IPS-18a (cell line): ENCODE results near the gene CDC42EP4.

Source experiments
- H3K27ac ChIP-seq: one replicate; pipeline ENCODE4 v1.5.1; 2013; ENCODE audit warnings: low read length
- H3K27me3 ChIP-seq: one replicate; pipeline ENCODE4 v1.6.1; 2013; ENCODE audit warnings: mild to moderate bottlenecking, low read length; ENCODE audit not compliant: control insufficient read depth, insufficient read depth
- H3K36me3 ChIP-seq: one replicate; pipeline ENCODE4 v1.6.1; 2013; ENCODE audit warnings: low read depth, low read length; ENCODE audit not compliant: control insufficient read depth
- H3K4me1 ChIP-seq: one replicate; pipeline ENCODE4 v1.6.1; 2013; ENCODE audit warnings: low read depth, low read length; ENCODE audit not compliant: control insufficient read depth
- H3K4me3 ChIP-seq: one replicate; pipeline ENCODE4 v1.5.1; 2013; ENCODE audit warnings: low read length
- H3K9ac ChIP-seq: one replicate; pipeline ENCODE4 v1.6.1; 2013; ENCODE audit warnings: mild to moderate bottlenecking, low read length, moderate library complexity
- H3K9me3 ChIP-seq: one replicate; pipeline ENCODE4 v1.6.1; 2013; ENCODE audit warnings: low read depth, low read length; ENCODE audit not compliant: control insufficient read depth

The CDC42EP4 gene

GRCh38 chr17:73290399-73291259 is 21.2 kb downstream of the CDC42EP4 start:
- H3K9ac ChIP-seq = no peak overlapping the region
- no peak overlapping the region for H3K27ac ChIP-seq
- H3K9me3 ChIP-seq = no peaks in the 10 kb centered on the region
- no peaks in the 10 kb centered on the region for H3K27me3 ChIP-seq
- peaks cover 3% of the 10 kb centered on the region for H3K36me3 ChIP-seq
- H3K4me1 ChIP-seq = peaks cover 3% of the 10 kb centered on the region
- no peak overlapping the region for H3K4me3 ChIP-seq

GRCh38 chr17:73289549-73290254 is 22.1 kb downstream of the CDC42EP4 start:
- Histone ChIP-seq H3K4me3 (no peak overlapping the region), H3K27me3 (no peaks in the 10 kb centered on the region), H3K27ac (no peak overlapping the region), H3K36me3 (peaks cover 3% of the 10 kb centered on the region), H3K4me1 (peaks cover 3% of the 10 kb centered on the region), H3K9ac (no peak overlapping the region), H3K9me3 (no peaks in the 10 kb centered on the region)

DNA sequence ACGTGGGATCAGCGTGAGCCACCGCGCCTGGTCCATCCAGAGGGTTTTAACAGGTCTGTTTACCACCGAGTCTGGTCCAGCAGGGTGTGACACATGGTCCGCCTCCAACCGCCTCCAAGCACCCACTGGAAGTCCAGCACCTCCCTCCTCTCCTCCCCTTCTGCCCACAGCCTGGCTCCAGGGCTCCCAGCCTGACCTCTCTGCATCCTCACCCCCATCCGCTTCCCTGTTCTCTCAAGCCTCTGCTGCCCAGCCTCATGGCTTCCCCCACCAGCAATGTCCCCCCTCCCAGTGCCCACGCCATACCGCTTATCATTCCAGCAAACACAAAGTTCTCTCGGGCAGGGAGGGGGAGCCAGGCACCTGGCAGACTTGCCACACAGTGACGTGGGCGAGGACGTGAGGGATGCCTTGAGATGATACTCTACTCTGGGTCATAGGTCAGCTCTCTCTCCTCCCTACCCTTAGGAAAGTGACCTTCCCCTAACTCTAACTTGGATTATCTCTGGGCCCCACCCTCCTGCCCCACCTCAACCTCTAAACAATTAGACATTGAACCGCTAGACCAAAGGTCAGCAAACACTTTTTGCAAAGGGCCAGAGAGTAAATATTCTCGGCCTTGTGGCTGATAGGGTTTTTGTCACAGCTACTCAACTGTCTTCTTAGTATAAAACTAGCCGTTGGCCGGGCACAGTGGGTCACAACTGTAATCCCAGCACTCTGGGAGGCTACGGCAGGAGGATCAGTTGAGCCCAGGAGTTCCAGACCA is 23.1 kb downstream of the CDC42EP4 start:
- Histone ChIP-seq H3K9me3 (no peaks in the 10 kb centered on the region), H3K27me3 (no peaks in the 10 kb centered on the region), H3K27ac (no peak overlapping the region), H3K9ac (no peak overlapping the region), H3K4me3 (no peak overlapping the region), H3K36me3 (peaks cover 3% of the 10 kb centered on the region), H3K4me1 (peaks cover 10% of the 10 kb centered on the region)

DNA sequence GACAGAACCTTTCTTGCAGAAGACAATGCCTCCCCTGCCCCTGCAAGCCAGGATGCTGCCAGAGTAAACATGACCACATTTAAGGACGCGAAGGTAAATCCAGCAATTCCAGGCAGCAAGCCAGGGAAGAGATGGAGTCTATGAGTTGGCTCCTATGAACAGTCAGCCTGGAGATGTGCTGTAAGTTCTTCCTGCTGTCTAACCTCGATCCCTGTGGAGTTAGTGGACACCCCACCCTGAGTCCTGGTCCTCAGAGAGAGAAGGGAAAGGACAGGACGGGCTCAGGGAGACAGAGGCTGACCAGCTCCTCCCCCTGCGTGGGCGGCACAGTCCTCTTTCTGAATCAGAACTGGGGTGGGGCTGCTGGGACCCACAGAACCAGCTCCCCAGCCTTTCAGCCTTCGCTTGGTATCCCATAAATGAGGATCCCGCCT is 24.9 kb downstream of the CDC42EP4 start:
- no peaks in the 10 kb centered on the region for H3K9me3 ChIP-seq
- no peak overlapping the region for H3K27ac ChIP-seq
- peaks cover 14% of the 10 kb centered on the region for H3K4me1 ChIP-seq
- no peak overlapping the region for H3K4me3 ChIP-seq
- H3K9ac ChIP-seq = no peak overlapping the region
- H3K27me3 ChIP-seq = no peaks in the 10 kb centered on the region
- H3K36me3 ChIP-seq = peaks cover 3% of the 10 kb centered on the region

DNA sequence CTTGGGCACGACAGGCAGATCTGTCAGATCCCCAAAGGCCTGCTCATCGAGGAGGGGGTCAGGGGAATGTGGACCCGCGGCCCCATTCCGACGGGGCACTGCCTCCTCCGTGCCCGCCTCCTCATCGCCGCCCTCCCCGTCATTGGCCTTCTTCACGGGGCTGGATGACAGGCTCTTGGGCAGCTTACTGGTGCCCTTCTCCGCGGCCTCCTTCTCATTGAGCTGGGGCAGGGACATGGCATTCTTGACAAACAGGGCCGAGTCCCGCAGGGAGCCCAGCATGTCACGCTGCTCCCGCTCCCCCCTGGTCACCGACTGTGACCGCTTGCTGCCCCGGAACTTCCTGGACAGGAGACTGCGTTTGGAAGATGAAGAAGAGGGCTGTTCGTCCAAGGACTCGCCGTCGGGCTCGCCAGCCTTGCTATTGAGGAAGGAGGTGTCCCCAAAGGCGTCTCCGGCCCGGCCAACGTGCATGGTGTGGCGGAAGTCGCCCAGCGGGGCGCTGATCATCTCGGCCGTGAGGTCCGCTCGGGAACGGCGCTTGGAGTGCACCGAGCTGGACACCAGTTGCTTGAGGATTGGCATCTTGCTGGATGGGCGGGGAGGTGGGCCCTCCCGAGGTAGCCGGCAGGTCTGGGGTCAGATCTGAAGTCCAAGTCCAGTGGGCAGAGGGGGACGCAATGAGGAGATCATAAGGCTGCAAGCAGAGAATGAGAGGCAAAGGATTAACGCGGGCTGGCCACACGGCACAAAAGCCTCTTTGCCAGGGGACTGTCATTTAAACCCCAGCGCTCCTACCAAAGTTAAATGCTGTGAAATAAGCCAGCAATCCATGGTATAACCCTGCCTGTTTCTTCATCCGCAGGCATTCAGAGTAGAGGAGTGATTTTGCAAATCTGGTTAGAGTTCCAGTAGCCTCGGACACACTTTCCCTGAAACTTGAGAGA is 25.6 kb downstream of the CDC42EP4 start:
- no peaks in the 10 kb centered on the region for H3K9me3 ChIP-seq
- no peak overlapping the region for H3K9ac ChIP-seq
- no peak overlapping the region for H3K27ac ChIP-seq
- H3K27me3 ChIP-seq = no peaks in the 10 kb centered on the region
- peaks cover 3% of the 10 kb centered on the region for H3K36me3 ChIP-seq
- H3K4me1 ChIP-seq = peaks cover 11% of the 10 kb centered on the region
- H3K4me3 ChIP-seq = no peak overlapping the region

GRCh38 chr17:73285603-73285908 is 26.2 kb downstream of the CDC42EP4 start:
- Histone ChIP-seq H3K9me3 (no peaks in the 10 kb centered on the region), H3K9ac (no peak overlapping the region), H3K27ac (no peak overlapping the region), H3K36me3 (peaks cover 3% of the 10 kb centered on the region), H3K4me1 (peaks cover 11% of the 10 kb centered on the region), H3K4me3 (no peak overlapping the region), H3K27me3 (no peaks in the 10 kb centered on the region)

GRCh38 chr17:73284906-73285602 is 26.7 kb downstream of the CDC42EP4 start:
- Histone ChIP-seq H3K27ac (no peak overlapping the region), H3K9me3 (no peaks in the 10 kb centered on the region)

DNA sequence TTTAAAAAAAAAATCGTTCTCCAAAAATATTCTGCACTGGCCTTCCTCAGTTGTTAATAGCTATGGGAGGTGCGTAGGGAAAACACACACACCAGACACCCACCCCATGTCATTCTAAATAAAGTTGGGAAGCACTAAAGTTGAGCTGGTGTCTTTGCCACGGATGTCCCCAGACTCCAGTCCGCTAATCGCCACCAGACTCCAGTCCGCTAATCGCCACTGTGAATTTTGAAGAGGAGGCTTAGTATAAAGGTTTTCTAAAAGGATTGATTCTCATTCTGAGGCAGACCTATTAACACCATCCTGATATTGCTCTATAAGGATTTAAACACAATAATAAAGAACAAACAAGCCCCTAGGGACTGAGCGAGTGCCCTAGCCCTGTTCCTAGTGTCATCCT is 27.4 kb downstream of the CDC42EP4 start:
- Histone ChIP-seq H3K4me3 (no peak overlapping the region), H3K9me3 (no peaks in the 10 kb centered on the region), H3K27ac (no peak overlapping the region), H3K4me1 (peaks cover 11% of the 10 kb centered on the region), H3K36me3 (peaks cover 3% of the 10 kb centered on the region), H3K27me3 (no peaks in the 10 kb centered on the region), H3K9ac (no peak overlapping the region)

More at GRCh38 chr17:73284906-73285602, 26.7 kb downstream of the CDC42EP4 start:
- H3K4me1 ChIP-seq = peaks cover 11% of the 10 kb centered on the region
- H3K27me3 ChIP-seq = no peaks in the 10 kb centered on the region
- no peak overlapping the region for H3K4me3 ChIP-seq
- H3K9ac ChIP-seq = no peak overlapping the region
- H3K36me3 ChIP-seq = peaks cover 3% of the 10 kb centered on the region

DNA sequence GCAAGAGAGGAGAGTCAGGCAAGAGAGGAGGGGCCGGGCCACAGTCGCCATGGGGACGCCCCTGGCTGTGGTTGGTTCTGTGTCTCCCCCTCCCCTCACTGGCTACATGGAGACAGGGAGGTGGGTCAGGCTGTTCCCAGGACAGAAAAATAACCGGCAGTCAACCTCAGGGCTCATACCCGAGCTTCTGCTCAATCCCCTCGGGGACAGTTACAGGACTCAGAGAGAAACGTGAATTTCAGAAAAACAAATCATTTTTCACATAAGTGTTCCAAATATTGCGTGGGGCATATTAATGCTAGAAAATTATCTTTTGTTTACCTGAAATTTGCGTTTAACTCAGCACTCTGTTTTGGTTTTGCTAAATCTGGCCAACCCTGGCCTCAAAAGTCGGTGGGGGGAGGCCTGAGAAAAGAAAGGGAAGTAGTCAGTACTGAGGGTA is 27.9 kb downstream of the CDC42EP4 start:
- Histone ChIP-seq H3K4me1 (peaks cover 11% of the 10 kb centered on the region), H3K27me3 (no peaks in the 10 kb centered on the region), H3K9me3 (no peaks in the 10 kb centered on the region), H3K27ac (no peak overlapping the region), H3K4me3 (no peak overlapping the region), H3K9ac (no peak overlapping the region), H3K36me3 (peaks cover 3% of the 10 kb centered on the region)

DNA sequence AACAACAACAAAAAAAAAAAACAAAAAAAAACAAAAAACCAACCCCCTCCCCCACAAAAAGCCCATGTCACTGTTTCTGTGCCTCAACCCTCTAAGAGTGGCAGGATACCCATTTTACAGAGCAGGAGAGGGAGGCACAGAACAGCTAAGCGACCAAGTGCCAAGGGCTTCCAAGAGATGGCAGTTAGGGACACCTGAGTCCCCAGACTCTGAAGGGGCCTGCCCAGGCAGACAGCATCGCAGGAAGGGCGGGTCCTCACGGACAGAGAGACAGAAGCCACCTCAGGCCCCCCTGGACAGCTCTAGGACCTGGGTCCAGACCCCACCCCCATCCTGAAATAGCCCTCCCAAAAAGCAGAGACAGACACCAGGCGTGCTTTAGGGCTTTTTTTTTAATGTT is 28.6 kb downstream of the CDC42EP4 start:
- Histone ChIP-seq H3K27ac (no peak overlapping the region), H3K4me1 (peaks cover 11% of the 10 kb centered on the region), H3K9ac (no peak overlapping the region), H3K27me3 (no peaks in the 10 kb centered on the region), H3K9me3 (no peaks in the 10 kb centered on the region), H3K36me3 (peaks cover 3% of the 10 kb centered on the region), H3K4me3 (no peak overlapping the region)
